HepG2 (cell line): ENCODE measurements around the gene GRM4. TPM values are rescaled to one million over a fixed set of nuclear protein-coding genes. Genes with fewer than 3 reads are reported as not detected.

Experiments
- ADNP ChIP-seq: sonication (generic); formaldehyde crosslinking; IDR thresholded peaks from 2 replicates; pipeline ENCODE4 v1.4.0; 2020; ENCODE audit warnings: missing genetic modification reagents
- ATF7-NPFF ChIP-seq: sonication (generic); formaldehyde crosslinking; IDR thresholded peaks from 2 replicates; pipeline ENCODE4 v1.8.1; 2023; ENCODE audit warnings: mild to moderate bottlenecking, low read depth, missing genetic modification reagents, moderate library complexity
- CENPX ChIP-seq: sonication (generic); formaldehyde crosslinking; IDR thresholded peaks from 2 replicates; pipeline ENCODE4 v1.9.0; 2021; ENCODE audit warnings: mild to moderate bottlenecking, missing genetic modification reagents, moderate library complexity
- FOXA1 ChIP-seq, 2 experiments: fragments of 450-650 bp in 1 of 2; sonication (generic) in 1 of 2; formaldehyde crosslinking in 1 of 2; IDR thresholded peaks; 2 replicates each; pipeline versions ENCODE4 v1.4.0 to v1.6.1; 2016 to 2020; ENCODE audit warnings: missing genetic modification reagents in 1 of 2
- GATAD1 ChIP-seq: IDR thresholded peaks from 2 replicates; pipeline ENCODE4 v1.6.1; 2016; ENCODE audit warnings: missing genetic modification reagents, missing compliant biosample characterization
- GATAD2A ChIP-seq: IDR thresholded peaks from 2 replicates; pipeline ENCODE4 v1.6.1; 2016
- GZF1 ChIP-seq: sonication (generic); formaldehyde crosslinking; IDR thresholded peaks from 2 replicates; pipeline ENCODE4 v1.5.1; 2020; ENCODE audit warnings: mild to moderate bottlenecking, missing genetic modification reagents
- HMG20A ChIP-seq: IDR thresholded peaks from 2 replicates; pipeline ENCODE4 v1.6.1; 2016; ENCODE audit warnings: borderline replicate concordance
- HNRNPL ChIP-seq: fragments of 200-400 bp; formaldehyde crosslinking; IDR thresholded peaks from 2 replicates; pipeline ENCODE4 v1.6.1; 2017; ENCODE audit warnings: mild to moderate bottlenecking, low read depth, low read length
- IRX3 ChIP-seq: sonication (generic); formaldehyde crosslinking; IDR thresholded peaks from 2 replicates; pipeline ENCODE4 v1.8.1; 2023; ENCODE audit warnings: mild to moderate bottlenecking, low read depth, missing genetic modification reagents, borderline replicate concordance
- KAT8 ChIP-seq: IDR thresholded peaks from 2 replicates; pipeline ENCODE4 v1.6.1; 2016; ENCODE audit warnings: missing genetic modification reagents, missing compliant biosample characterization
- KDM5A ChIP-seq: fragments of 200-600 bp; sonication (generic); IDR thresholded peaks from 2 replicates; pipeline ENCODE4 v1.7.0; 2018; ENCODE audit warnings: antibody characterized with exemption, mild to moderate bottlenecking, low read length, borderline replicate concordance
- KLF11 ChIP-seq: IDR thresholded peaks from 2 replicates; pipeline ENCODE4 v1.6.1; 2016; ENCODE audit warnings: missing compliant biosample characterization
- KLF12 ChIP-seq: sonication (generic); formaldehyde crosslinking; IDR thresholded peaks from 2 replicates; pipeline ENCODE4 v1.4.0; 2020; ENCODE audit warnings: missing genetic modification reagents, borderline replicate concordance
- NFKBIZ ChIP-seq: IDR thresholded peaks from 2 replicates; pipeline ENCODE4 v1.6.1; 2018; ENCODE audit warnings: missing genetic modification reagents, missing compliant biosample characterization
- PPARG ChIP-seq: conservative IDR thresholded peaks from 2 replicates; pipeline ENCODE4 v1.6.1; 2016; ENCODE audit warnings: missing biosample characterization, missing genetic modification reagents
- RARG ChIP-seq: sonication (generic); formaldehyde crosslinking; IDR thresholded peaks from 2 replicates; pipeline ENCODE4 v1.4.0; 2020; ENCODE audit warnings: low read depth, mild to moderate bottlenecking, missing genetic modification reagents
- RXRB ChIP-seq: IDR thresholded peaks from 2 replicates; pipeline ENCODE4 v1.6.1; 2016; ENCODE audit warnings: borderline replicate concordance, missing genetic modification reagents, missing compliant biosample characterization
- SIN3A ChIP-seq: IDR thresholded peaks from 2 replicates; pipeline ENCODE4 v1.6.1; 2011; ENCODE audit warnings: low read depth, mild to moderate bottlenecking, control low read depth, low read length, borderline replicate concordance
- TOE1 ChIP-seq: sonication (generic); formaldehyde crosslinking; IDR thresholded peaks from 2 replicates; pipeline ENCODE4 v1.4.0; 2020; ENCODE audit warnings: mild to moderate bottlenecking, missing genetic modification reagents
- ZNF143 ChIP-seq: sonication (generic); formaldehyde crosslinking; IDR thresholded peaks from 2 replicates; pipeline ENCODE4 v1.4.0; 2020; ENCODE audit warnings: missing genetic modification reagents
- ZNF296 ChIP-seq: sonication (generic); formaldehyde crosslinking; conservative IDR thresholded peaks from 2 replicates; pipeline ENCODE4 v1.5.0; 2020; ENCODE audit warnings: mild to moderate bottlenecking, missing genetic modification reagents
- ZNF615 ChIP-seq: sonication (generic); formaldehyde crosslinking; IDR thresholded peaks from 2 replicates; pipeline ENCODE4 v1.5.0; 2020; ENCODE audit warnings: mild to moderate bottlenecking, missing genetic modification reagents, borderline replicate concordance
- ZNF7 ChIP-seq: IDR thresholded peaks from 2 replicates; pipeline ENCODE4 v1.6.1; 2016; ENCODE audit warnings: missing biosample characterization, missing genetic modification reagents
- ZNF747 ChIP-seq: sonication (generic); formaldehyde crosslinking; IDR thresholded peaks from 2 replicates; pipeline ENCODE4 v1.8.1; 2023; ENCODE audit warnings: missing genetic modification reagents, mild to moderate bottlenecking, borderline replicate concordance
- ZSCAN22 ChIP-seq: sonication (generic); formaldehyde crosslinking; IDR thresholded peaks from 2 replicates; pipeline ENCODE4 v1.4.0; 2020; ENCODE audit warnings: mild to moderate bottlenecking, missing genetic modification reagents
- polyA plus RNA-seq, 8 experiments: library from polyadenylated mRNA; depleted of rRNA in 3 of 8; stranded (reverse) in 7 of 8; unstranded in 1 of 8; fragments of >200 nt; fragmentation: Illumina TruSeq in 4 of 8; extraction: Trizol in 4 of 8; gene quantifications; 2 replicates each; pipeline versions ENCODE4 v1.2.1 to v1.2.3, GENCODE V29; 2011 to 2016; ENCODE audit warnings: low read depth in 4 of 8, missing spikeins in 1 of 8, mixed read lengths in 1 of 8; ENCODE audit not compliant: insufficient read depth in 1 of 8
- total RNA-seq, 5 experiments: library from RNA; depleted of rRNA; stranded (reverse); fragments of >200 nt; fragmentation: Illumina TruSeq; extraction: Trizol; gene quantifications; 2 replicates each; pipeline ENCODE4 v1.2.3, GENCODE V29; 2016; ENCODE audit warnings: low read depth in 1 of 5
- TF ChIP-seq, protein P1 (sequence below): sonication (generic); formaldehyde crosslinking; IDR thresholded peaks from 2 replicates; pipeline ENCODE4 v1.8.0; 2022; ENCODE audit warnings: mild to moderate bottlenecking, missing genetic modification reagents, moderate library complexity
- TF ChIP-seq, protein P2 (sequence below): sonication (generic); formaldehyde crosslinking; IDR thresholded peaks from 2 replicates; pipeline ENCODE4 v1.9.0; 2022; ENCODE audit warnings: low read depth, missing genetic modification reagents
- TF ChIP-seq, protein P3 (sequence below): sonication (generic); formaldehyde crosslinking; IDR thresholded peaks from 2 replicates; pipeline ENCODE4 v1.4.0; 2020; ENCODE audit warnings: missing genetic modification reagents

Gene GRM4
- total and polyA plus RNA-seq, 2 of the 13 experiments (the other 11 are each of a cell fraction or from before 2014, with no cell fraction given): not detected

DNA sequence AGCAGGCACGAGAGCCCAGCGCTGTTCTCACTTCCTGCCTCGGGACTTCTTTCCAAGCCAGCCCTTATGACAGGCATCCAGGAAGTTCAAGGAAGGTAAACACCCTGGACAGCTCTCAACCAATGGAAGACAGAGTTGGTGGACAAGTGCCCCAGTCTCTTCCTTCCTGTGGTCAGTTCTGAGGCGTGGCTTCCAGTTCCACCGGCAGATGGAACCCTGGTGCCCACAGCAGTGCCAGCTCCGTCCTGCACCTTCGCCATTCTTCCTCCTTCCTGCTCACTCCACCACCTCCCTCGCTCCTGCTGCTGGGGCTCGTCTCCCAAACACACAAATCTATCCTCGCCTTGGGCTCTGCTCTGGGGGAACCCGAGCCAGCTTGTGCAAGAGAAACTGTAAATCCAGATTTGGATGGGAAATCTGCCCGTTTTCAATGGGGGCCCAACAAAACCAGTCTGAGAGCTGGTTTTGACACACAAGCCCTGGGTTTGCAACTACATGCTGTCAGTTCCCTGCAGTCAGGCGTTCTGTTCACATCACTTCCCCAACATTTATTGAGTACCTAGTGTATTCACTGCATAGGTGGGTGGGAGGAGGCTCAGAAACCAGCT is 162.7 kb downstream of the GRM4 start (continued):
- TF ChIP-seq KLF11 (CRISPR knock-in tag): no peak
- TF ChIP-seq, protein P1, sequence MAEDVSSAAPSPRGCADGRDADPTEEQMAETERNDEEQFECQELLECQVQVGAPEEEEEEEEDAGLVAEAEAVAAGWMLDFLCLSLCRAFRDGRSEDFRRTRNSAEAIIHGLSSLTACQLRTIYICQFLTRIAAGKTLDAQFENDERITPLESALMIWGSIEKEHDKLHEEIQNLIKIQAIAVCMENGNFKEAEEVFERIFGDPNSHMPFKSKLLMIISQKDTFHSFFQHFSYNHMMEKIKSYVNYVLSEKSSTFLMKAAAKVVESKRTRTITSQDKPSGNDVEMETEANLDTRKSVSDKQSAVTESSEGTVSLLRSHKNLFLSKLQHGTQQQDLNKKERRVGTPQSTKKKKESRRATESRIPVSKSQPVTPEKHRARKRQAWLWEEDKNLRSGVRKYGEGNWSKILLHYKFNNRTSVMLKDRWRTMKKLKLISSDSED (CRISPR knock-in tag): no peak
- peak; percentile 25; the same call in 1 of the 2 replicates for TF ChIP-seq GATAD1 (CRISPR knock-in tag)
- no peak for TF ChIP-seq ZNF143 (CRISPR knock-in tag)
- no peak for TF ChIP-seq TOE1 (CRISPR knock-in tag)
- TF ChIP-seq, protein P2, sequence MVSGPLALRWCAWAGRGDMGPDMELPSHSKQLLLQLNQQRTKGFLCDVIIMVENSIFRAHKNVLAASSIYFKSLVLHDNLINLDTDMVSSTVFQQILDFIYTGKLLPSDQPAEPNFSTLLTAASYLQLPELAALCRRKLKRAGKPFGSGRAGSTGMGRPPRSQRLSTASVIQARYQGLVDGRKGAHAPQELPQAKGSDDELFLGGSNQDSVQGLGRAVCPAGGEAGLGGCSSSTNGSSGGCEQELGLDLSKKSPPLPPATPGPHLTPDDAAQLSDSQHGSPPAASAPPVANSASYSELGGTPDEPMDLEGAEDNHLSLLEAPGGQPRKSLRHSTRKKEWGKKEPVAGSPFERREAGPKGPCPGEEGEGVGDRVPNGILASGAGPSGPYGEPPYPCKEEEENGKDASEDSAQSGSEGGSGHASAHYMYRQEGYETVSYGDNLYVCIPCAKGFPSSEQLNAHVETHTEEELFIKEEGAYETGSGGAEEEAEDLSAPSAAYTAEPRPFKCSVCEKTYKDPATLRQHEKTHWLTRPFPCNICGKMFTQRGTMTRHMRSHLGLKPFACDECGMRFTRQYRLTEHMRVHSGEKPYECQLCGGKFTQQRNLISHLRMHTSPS (CRISPR knock-in tag): 0 out of 2 replicates have a peak, but pooled peaks have one; percentile 20
- TF ChIP-seq RARG (CRISPR knock-in tag): no peak
- TF ChIP-seq ZNF296 (CRISPR knock-in tag): no peak
- no peak for TF ChIP-seq RXRB (CRISPR knock-in tag)
- TF ChIP-seq ZNF747: 0 out of 2 replicates have a peak, but pooled peaks have one; percentile 22
- no peak for TF ChIP-seq ZNF615 (CRISPR knock-in tag)
- TF ChIP-seq NFKBIZ: no peak
- TF ChIP-seq KDM5A: no peak
- TF ChIP-seq KLF12: no peak
- TF ChIP-seq CENPX (CRISPR knock-in tag): no peak
- TF ChIP-seq KAT8 (CRISPR knock-in tag): no peak
- TF ChIP-seq ZSCAN22: no peak
- no peak for TF ChIP-seq IRX3 (CRISPR knock-in tag)
- TF ChIP-seq PPARG: no peak
- TF ChIP-seq HMG20A (CRISPR knock-in tag): no peak
- TF ChIP-seq ATF7-NPFF: no peak
- TF ChIP-seq, protein P3, sequence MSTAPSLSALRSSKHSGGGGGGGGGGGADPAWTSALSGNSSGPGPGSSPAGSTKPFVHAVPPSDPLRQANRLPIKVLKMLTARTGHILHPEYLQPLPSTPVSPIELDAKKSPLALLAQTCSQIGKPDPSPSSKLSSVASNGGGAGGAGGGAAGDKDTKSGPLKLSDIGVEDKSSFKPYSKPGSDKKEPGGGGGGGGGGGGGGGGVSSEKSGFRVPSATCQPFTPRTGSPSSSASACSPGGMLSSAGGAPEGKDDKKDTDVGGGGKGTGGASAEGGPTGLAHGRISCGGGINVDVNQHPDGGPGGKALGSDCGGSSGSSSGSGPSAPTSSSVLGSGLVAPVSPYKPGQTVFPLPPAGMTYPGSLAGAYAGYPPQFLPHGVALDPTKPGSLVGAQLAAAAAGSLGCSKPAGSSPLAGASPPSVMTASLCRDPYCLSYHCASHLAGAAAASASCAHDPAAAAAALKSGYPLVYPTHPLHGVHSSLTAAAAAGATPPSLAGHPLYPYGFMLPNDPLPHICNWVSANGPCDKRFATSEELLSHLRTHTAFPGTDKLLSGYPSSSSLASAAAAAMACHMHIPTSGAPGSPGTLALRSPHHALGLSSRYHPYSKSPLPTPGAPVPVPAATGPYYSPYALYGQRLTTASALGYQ (CRISPR knock-in tag): no peak
- no peak for TF ChIP-seq FOXA1 (IDR thresholded peaks at IDR 0.05)
- TF ChIP-seq FOXA1 (CRISPR knock-in tag; IDR thresholded peaks at IDR 0.05): peak; percentile 80
- no peak for TF ChIP-seq ZNF7
- TF ChIP-seq GATAD2A (CRISPR knock-in tag): no peak
- TF ChIP-seq SIN3A: no peak
- TF ChIP-seq ADNP: no peak
- no peak for TF ChIP-seq GZF1
- TF ChIP-seq HNRNPL: no peak
